Stomach smooth muscle (tissue), 2 donors: ENCODE data around the gene FGF8.

Experiments
- H3K27ac ChIP-seq: one replicate; pipeline ENCODE4 v1.7.0; 2013; ENCODE audit warnings: mild to moderate bottlenecking, low read length, inconsistent platforms
- H3K27me3 ChIP-seq, 2 donors: one replicate each; pipeline ENCODE4 v1.7.0; 2013; ENCODE audit warnings: low read length in 2 of 2; ENCODE audit not compliant: insufficient read depth in 2 of 2, control insufficient read depth in 1 of 2
- H3K36me3 ChIP-seq, 2 donors: one replicate each; pipeline ENCODE4 v1.7.0; 2013; ENCODE audit warnings: low read length in 2 of 2; ENCODE audit not compliant: control insufficient read depth in 2 of 2, insufficient read depth in 2 of 2
- H3K4me1 ChIP-seq: one replicate; pipeline ENCODE4 v1.7.0; 2013; ENCODE audit warnings: low read length; ENCODE audit not compliant: control insufficient read depth, insufficient read depth
- H3K4me3 ChIP-seq, 2 donors: one replicate each; pipeline ENCODE4 v1.7.0; 2013; ENCODE audit warnings: low read length in 2 of 2
- H3K9ac ChIP-seq, 2 donors: one replicate each; pipeline ENCODE4 v1.7.0; 2013; ENCODE audit warnings: low read length in 2 of 2, mild to moderate bottlenecking in 1 of 2
- H3K9me3 ChIP-seq, 2 donors: one replicate each; pipeline ENCODE4 v1.7.0; 2013; ENCODE audit warnings: low read length in 2 of 2; ENCODE audit not compliant: control insufficient read depth in 2 of 2
- donor health status: healthy.
- donor health status: Pancreatic carcinoma.

The FGF8 gene

DNA sequence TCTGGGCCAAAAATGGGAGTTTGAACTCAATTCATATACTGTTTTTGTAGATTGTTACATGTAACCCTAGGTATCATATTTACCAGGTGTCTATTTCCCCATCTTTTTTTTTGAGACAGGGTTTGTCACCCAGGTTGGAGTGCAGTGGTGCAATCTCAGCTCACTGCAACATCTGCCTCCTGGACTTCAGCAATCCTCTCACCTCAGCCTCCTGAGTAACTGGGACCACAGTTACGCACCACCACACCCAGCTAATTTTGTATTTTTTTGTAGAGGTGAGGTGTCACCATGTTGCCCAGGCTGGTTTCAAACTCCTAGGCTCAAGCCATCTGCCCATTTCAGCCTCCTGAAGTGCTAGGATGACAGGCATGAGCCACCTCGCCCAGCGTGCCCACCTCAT lies 52.7 kb downstream of the FGF8 start:
- Histone ChIP-seq H3K4me1 (no peaks in the 10 kb centered on the region), H3K27me3 (peaks cover 3 to 9% of the 10 kb centered on the region in 2 donors), H3K9me3 (no peaks in the 10 kb centered on the region), H3K4me3 (no peak overlapping the region), H3K9ac (no peak overlapping the region), H3K36me3 (no peaks in the 10 kb centered on the region), H3K27ac (no peak overlapping the region)

DNA sequence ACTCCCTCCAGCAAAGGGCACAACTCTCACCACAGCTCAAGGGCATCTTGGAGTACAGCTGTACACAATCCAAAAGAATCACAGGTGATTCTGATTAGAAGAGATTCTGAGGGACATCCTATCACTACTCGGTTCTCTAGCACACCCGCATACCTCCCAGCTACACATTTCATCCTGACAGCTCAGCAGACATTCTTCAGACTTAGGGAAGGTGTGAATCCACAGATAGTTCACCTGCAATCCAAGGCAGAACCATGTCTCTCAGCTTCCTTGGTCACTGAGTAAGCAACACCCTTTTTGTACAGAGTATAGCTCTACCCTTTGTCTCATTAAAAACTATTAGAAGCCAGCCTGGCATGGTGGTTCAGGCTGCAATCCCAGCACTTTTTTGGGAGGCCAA lies 54.1 kb downstream of the FGF8 start:
- Histone ChIP-seq H3K27me3 (peaks cover 3 to 9% of the 10 kb centered on the region in 2 donors), H3K4me1 (no peaks in the 10 kb centered on the region), H3K4me3 (no peak overlapping the region), H3K36me3 (no peaks in the 10 kb centered on the region), H3K27ac (no peak overlapping the region), H3K9ac (no peak overlapping the region), H3K9me3 (no peaks in the 10 kb centered on the region)

DNA sequence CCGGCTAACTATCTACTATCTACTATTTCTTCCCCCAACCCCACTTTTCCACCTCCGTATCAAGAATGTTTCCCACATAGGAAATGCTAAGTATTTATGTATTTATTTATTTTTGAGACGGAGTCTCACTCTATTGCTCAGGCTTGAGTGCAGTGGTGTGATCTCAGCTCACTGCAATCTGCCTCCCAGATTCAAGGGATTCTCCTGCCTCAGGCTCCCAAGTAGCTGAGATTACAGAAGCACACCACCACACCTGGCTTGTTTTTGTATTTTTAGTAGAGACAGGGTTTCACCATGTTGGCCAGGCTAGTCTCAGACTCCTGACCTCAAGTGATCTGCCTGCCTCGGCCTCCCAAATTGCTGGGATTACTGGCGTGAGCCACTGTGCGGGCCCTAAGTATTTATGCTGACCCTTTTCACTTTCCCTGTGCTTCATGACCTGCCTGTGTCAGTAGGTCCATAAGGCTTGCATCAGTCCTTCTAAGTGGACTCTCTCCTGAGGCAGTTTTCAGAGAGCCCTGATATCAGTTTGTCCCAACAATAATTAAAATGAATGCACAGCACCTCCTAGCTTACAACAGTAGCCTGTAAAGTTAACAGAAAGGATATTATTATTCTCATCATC lies 55.2 kb downstream of the FGF8 start:
- H3K36me3 ChIP-seq = no peaks in the 10 kb centered on the region
- H3K27me3 ChIP-seq = peaks cover 3 to 6% of the 10 kb centered on the region in 2 donors
- H3K4me1 ChIP-seq = no peaks in the 10 kb centered on the region
- H3K27ac ChIP-seq = no peak overlapping the region
- no peaks in the 10 kb centered on the region for H3K9me3 ChIP-seq
- H3K9ac ChIP-seq = no peak overlapping the region
- no peak overlapping the region for H3K4me3 ChIP-seq
